H1 (cell line): ENCODE results near the gene ATP8B3. TPM values are rescaled to one million over a fixed set of nuclear protein-coding genes. Genes with fewer than 3 reads are reported as not detected.

ENCODE experiments used
- ATF2 ChIP-seq: IDR thresholded peaks from 2 replicates; pipeline ENCODE4 v1.6.1; 2012; ENCODE audit warnings: low read length, inconsistent platforms
- CHD7 ChIP-seq: fragments of 300-600 bp; sonication (generic); IDR thresholded peaks from 2 replicates; pipeline ENCODE4 v1.7.1; 2012; ENCODE audit warnings: low read length, moderate library complexity, mild to moderate bottlenecking, inconsistent platforms; ENCODE audit not compliant: insufficient replicate concordance
- PHF8 ChIP-seq: fragments of 200-600 bp; sonication (generic); conservative IDR thresholded peaks from 2 replicates; pipeline ENCODE4 v1.7.1; 2012; ENCODE audit warnings: low read depth, mild to moderate bottlenecking, inconsistent platforms, low read length, moderate library complexity
- polyA plus RNA-seq, 7 experiments: library from polyadenylated mRNA; depleted of rRNA in 3 of 7; stranded (reverse) in 5 of 7; unstranded in 2 of 7; fragments of >200 nt in 5 of 7; fragments of 200-250 nt in 2 of 7; gene quantifications; 1 replicate in 5 of 7; 2 replicates in 1 of 7; 4 replicates in 1 of 7; pipeline versions ENCODE4 v1.2.1 to v1.2.3, GENCODE V29; 2011 to 2013; ENCODE audit warnings: missing spikeins in 2 of 7, mixed read lengths in 2 of 7
- total RNA-seq: library from RNA; stranded (reverse); fragmentation: NEBNext Ultra II Directional; extraction: Animal tissue kit (Norgen Biotek cat#: 25700); gene quantifications from 2 replicates; pipeline ENCODE4 v1.2.1, GENCODE V29; 2021

ATP8B3 gene
- total and polyA plus RNA-seq, 2 of the 8 experiments (the other 6 are each of a cell fraction or from before 2014, with no cell fraction given), result 4.1 to 9.3 TPM

- TF ChIP-seq CHD7 (no peak), ATF2 (no peak), PHF8 (no peak)
Measured at GRCh38 chr19:1839658-1840540, 27.8 kb upstream of the ATP8B3 start (continued).
